Measurements from ENCODE around the gene MRPS26. TPM values are rescaled to one million over a fixed set of nuclear protein-coding genes. Genes with fewer than 3 reads are reported as not detected.

MRPS26 gene
- total RNA-seq (2013; cell fraction: nucleolus; rRNA removed), result 5.5 and 5.7 TPM in 2 replicates
- total RNA-seq (2014; rRNA removed), result 52.0 and 58.7 TPM in 2 replicates
- total RNA-seq (2014; rRNA removed; fragmentation: Illumina TruSeq; extraction: Trizol), result 23.4 and 25.8 TPM in 2 replicates
- total RNA-seq (2021), result 51.5 and 56.7 TPM in 2 replicates
- polyA plus RNA-seq (2011; ENCODE audit: low read depth), result 12.5 TPM
- polyA plus RNA-seq (2011; rRNA removed), result 25.0 and 36.3 TPM in 2 replicates
- polyA plus RNA-seq (2011; cell fraction: cytosol; rRNA removed), result 51.2 and 87.8 TPM in 2 replicates
- 28.4 and 31.8 TPM in 2 replicates for polyA plus RNA-seq (2011; cell fraction: nucleus; rRNA removed)
- polyA plus RNA-seq (2012), result 30.4 and 30.8 TPM in 2 replicates
- polyA plus RNA-seq (2014; fragmentation: Illumina TruSeq; extraction: Trizol), result 9.9 and 18.8 TPM in 2 replicates
- 1 to 10 TPM; 3.9 to 9.3 TPM for polyA plus RNA-seq (2014; fragmentation: Nextera tagmentation; extraction: Ambion mirVana)
- 60.9 and 69.4 TPM in 2 replicates for polyA plus RNA-seq (2014; rRNA removed)
- polyA plus RNA-seq (2016; fragmentation: Nextera tagmentation; extraction: Ambion mirVana), result 10 to 100 TPM; 80.7 to 95.3 TPM
- 10.8 and 18.2 TPM in 2 replicates for polyA minus RNA-seq (2011; rRNA and poly(A)+ RNA removed)
- 12.6 and 13.6 TPM in 2 replicates for polyA minus RNA-seq (2011; cell fraction: cytosol; rRNA and poly(A)+ RNA removed)
- 5.0 and 7.9 TPM in 2 replicates for polyA minus RNA-seq (2011; cell fraction: nucleus; rRNA and poly(A)+ RNA removed)
- Bru-seq, nascent RNA, result percentile 77 among the genes with signal in this experiment
- percentile 86 among the genes with signal in this experiment for BruChase-seq, experiment 1, labeled RNA remaining after a 6-hour chase
- BruChase-seq, experiment 2, labeled RNA remaining after a 2-hour chase, result percentile 89 among the genes with signal in this experiment
- long read RNA-seq, experiment 1, transcript MRPS26-201 (4 exons, 1,127 nt), result major isoform, 79 of 90 reads
- long read RNA-seq, experiment 1, partial matches to known transcripts, result 10 of 90 reads
- long read RNA-seq, experiment 1, other reads (novel, unspliced or antisense), result 1 of 90 reads
- long read RNA-seq, experiment 2, transcript MRPS26-201 (4 exons, 1,127 nt), result major isoform, 179 of 206 reads
- long read RNA-seq, experiment 2, partial matches to known transcripts, result 21 of 206 reads
- long read RNA-seq, experiment 2, other reads (novel, unspliced or antisense), result 6 of 206 reads

- Histone ChIP-seq H3K9ac (ENCODE audit: control insufficient read depth, insufficient read depth, low read length) (peak within 1 kb of the TSS; percentile 65), H3K4me2 (ENCODE audit: control insufficient read depth, insufficient read depth) (peak within 1 kb of the TSS; percentile 70), H3K9me3 (replicated peaks; ENCODE audit: control insufficient read depth, insufficient read depth, low read length) (no peaks in the 10 kb centered on the region), H3K27ac (ENCODE audit: control insufficient read depth, insufficient read depth) (peak within 1 kb of the TSS; percentile 87), H3K27me3 (replicated peaks in 1 of 2; ENCODE audit: control insufficient read depth in 2 of 2, insufficient read depth in 2 of 2, low read length in 1 of 2) (no peaks in the 10 kb centered on the region), H3K4me3 (peak within 1 kb of the TSS; percentile 80), H3K4me1 (ENCODE audit: control insufficient read depth, insufficient read depth, low read length) (no peaks in the 10 kb centered on the region; the same call in 1 of the 2 replicates), H3K79me2 (ENCODE audit: control insufficient read depth, insufficient read depth, low read length) (peaks cover 13% of the 10 kb centered on the region), H4K20me1 (ENCODE audit: control insufficient read depth, insufficient read depth) (no peaks in the 10 kb centered on the region), H3K36me3 (ENCODE audit: control insufficient read depth in 2 of 2, insufficient read depth in 2 of 2, low read length in 1 of 2) (peaks cover 4 to 6% of the 10 kb centered on the region in 2 experiments; a peak in 2 of 4 replicates), H2AFZ (ENCODE audit: control insufficient read depth, low read depth, low read length) (peak within 1 kb of the TSS; percentile 94)
- intact Hi-C loops (cut with micrococcal nuclease; ENCODE audit: unreplicated experiment) (loop anchor here (10.0 kb wide), 1 partner anchor 159 kb away; the partner anchor contains the start of genes DDRGK1 and ITPA), in situ Hi-C loops (cut with MboI) (no loop called here)
- no TSS peak for BruUV-seq (replicated peaks)
- DNase-seq (ENCODE audit: low read depth, low spot score) (no peak), FAIRE-seq (peak; percentile 74), ATAC-seq (peak; percentile 97)
- under 1% methylated on average over 92 of the region's 104 CpGs for WGBS (ENCODE audit: insufficient coverage, insufficient replicate concordance, low lambda C conversion rate, missing lambda C conversion rate)
- POLR2A ChIA-PET, result interaction anchor here (1.8 kb wide), 1 partner anchor 115 kb away, joined by 13 read pairs; no protein-coding TSS in a partner anchor
- SMC1A ChIA-PET (ENCODE audit: uncharacterized antibody, unreplicated experiment), result interaction anchor here (0.6 to 0.9 kb wide), 2 partner anchors 46 to 163 kb away, joined by 3 read pairs; no protein-coding TSS in a partner anchor
- RAD21 ChIA-PET (ENCODE audit: unreplicated experiment), result interaction anchor here (1.0 kb wide), 1 partner anchor 8 kb away, joined by 4 read pairs; no protein-coding TSS in a partner anchor
- CTCF ChIA-PET, result interaction anchor here (0.6 to 0.9 kb wide), 2 partner anchors 7 to 174 kb away, joined by 4 read pairs; no protein-coding TSS in a partner anchor
- TF ChIP-seq EGR1 (IDR thresholded peaks at IDR 0.05; ENCODE audit: borderline replicate concordance in 1 of 2, low read depth in 2 of 2, low read length in 2 of 2) (peak; percentile 8 to 84), ZNF24 (IDR thresholded peaks at IDR 0.05) (peak; percentile 36; the same call in 1 of the 2 replicates), E2F4 (IDR thresholded peaks at IDR 0.05; ENCODE audit: low read depth, low read length) (no peak), ELK1 (IDR thresholded peaks at IDR 0.05; ENCODE audit: low read depth, low read length) (peak; percentile 62; the same call in 1 of the 2 replicates), MYB (IDR thresholded peaks at IDR 0.05; ENCODE audit: borderline replicate concordance, low read depth, low read length) (no peak), TCF3 (IDR thresholded peaks at IDR 0.05; ENCODE audit: borderline replicate concordance, insufficient read depth, low read depth, low read length) (0 out of 2 replicates have a peak, but pooled peaks have one; percentile 27), MLLT1 (IDR thresholded peaks at IDR 0.05) (no peak), BHLHE40 (IDR thresholded peaks at IDR 0.05; ENCODE audit: borderline replicate concordance in 1 of 2, low read depth in 2 of 2, low read length in 1 of 2) (peak; percentile 10 to 81; a peak in 2 of 4 replicates), MTA2 (IDR thresholded peaks at IDR 0.05; ENCODE audit: low read depth) (no peak), HDAC6 (IDR thresholded peaks at IDR 0.05; ENCODE audit: unreplicated experiment) (peak; percentile 97), IRF4 (IDR thresholded peaks at IDR 0.05; ENCODE audit: low read depth, low read length) (no peak), MXI1 (IDR thresholded peaks at IDR 0.05; ENCODE audit: low read depth, low read length) (peak; percentile 76)
Observed at GRCh38 chr20:3045816-3046676, at the start of gene MRPS26. TSS of gene MRPS26 (plus strand) at chr20:3046052. CDS start at chr20:3046069, 17 bp downstream.

Data from GM12878 (cell line).